OCI-LY7 (cell line): ENCODE data around the gene IL5RA. TPM values are rescaled to one million over a fixed set of nuclear protein-coding genes. Genes with fewer than 3 reads are reported as not detected.

Source experiments
- BruUV-seq: library from RNA; stranded (reverse); fragments of 400-500 nt; replicated peaks from 2 replicates; lab custom pipeline; 2021; lab: Mats Ljungman, UMichigan
- CTCF ChIA-PET: fragments of 300-600 bp; sonication (Branson Sonifier 250); formaldehyde crosslinking; loops from one replicate; lab custom pipeline; 2022; ENCODE audit warnings: antibody characterized with exemption; ENCODE audit not compliant: unreplicated experiment; lab: Charles Lee
- POLR2A ChIA-PET: fragments of 300-600 bp; sonication (Branson Sonifier 250); formaldehyde crosslinking; loops from one replicate; lab custom pipeline; 2022; ENCODE audit warnings: antibody characterized with exemption; lab: Charles Lee
- DNase-seq: peaks from one replicate; pipeline ENCODE4 v3.0.0-alpha.2; 2015; ENCODE audit warnings: low spot score
- H2AFZ ChIP-seq: fragments of 200-600 bp; sonication (generic), shearing (Covaris generic); 2 replicates; pipeline ENCODE4 v1.6.1; 2014; ENCODE audit warnings: mild to moderate bottlenecking, antibody characterized with exemption, low read length, moderate library complexity
- H3K27ac ChIP-seq: fragments of 200-600 bp; sonication (generic); 2 replicates; pipeline ENCODE4 v1.5.1; 2014; ENCODE audit warnings: mixed run types, low read depth, mild to moderate bottlenecking, moderate library complexity, low read length, inconsistent platforms; ENCODE audit not compliant: poor library complexity, severe bottlenecking
- H3K36me3 ChIP-seq: fragments of 200-600 bp; sonication (generic); 2 replicates; pipeline ENCODE4 v1.6.1; 2014; ENCODE audit warnings: mild to moderate bottlenecking, antibody characterized with exemption, low read length, moderate library complexity, mixed read lengths; ENCODE audit not compliant: insufficient read depth
- H3K4me1 ChIP-seq: fragments of 200-600 bp; sonication (generic); 2 replicates; pipeline ENCODE4 v1.5.1; 2014; ENCODE audit warnings: mild to moderate bottlenecking, low read length; ENCODE audit not compliant: insufficient read depth, poor library complexity, severe bottlenecking
- H3K4me2 ChIP-seq: fragments of 200-600 bp; sonication (generic); 2 replicates; pipeline ENCODE4 v1.6.1; 2014; ENCODE audit warnings: mild to moderate bottlenecking, low read length
- H3K4me3 ChIP-seq: fragments of 200-600 bp; sonication (generic); 2 replicates; pipeline ENCODE4 v1.5.1; 2014; ENCODE audit warnings: mild to moderate bottlenecking, low read depth, low read length; ENCODE audit not compliant: poor library complexity, severe bottlenecking
- H3K79me2 ChIP-seq: fragments of 200-600 bp; sonication (generic); 2 replicates; pipeline ENCODE4 v1.6.1; 2016; ENCODE audit warnings: low read depth, mild to moderate bottlenecking, low read length, moderate library complexity, mixed read lengths; ENCODE audit not compliant: insufficient read depth
- H3K9me2 ChIP-seq: fragments of 200-600 bp; sonication (generic); 2 replicates; pipeline ENCODE4 v1.6.1; 2016; ENCODE audit warnings: mild to moderate bottlenecking, low read length, mixed read lengths; ENCODE audit not compliant: insufficient read depth
- H3K9me3 ChIP-seq: fragments of 200-600 bp; sonication (generic); 2 replicates; pipeline ENCODE4 v1.6.1; 2014; ENCODE audit warnings: mild to moderate bottlenecking, mixed run types, low read length, mixed read lengths
- H4K20me1 ChIP-seq: fragments of 200-600 bp; sonication (generic); 2 replicates; pipeline ENCODE4 v1.6.1; 2014; ENCODE audit warnings: mild to moderate bottlenecking, antibody characterized with exemption, low read length, moderate library complexity, mixed read lengths; ENCODE audit not compliant: insufficient read depth
- CTCF ChIP-seq: fragments of 200-600 bp; sonication (generic); conservative IDR thresholded peaks from 2 replicates; pipeline ENCODE4 v1.5.1; 2014; ENCODE audit warnings: mild to moderate bottlenecking, antibody characterized with exemption, low read length, moderate library complexity, mixed read lengths
- EZH2phosphoT487 ChIP-seq: fragments of 200-600 bp; sonication (generic); IDR thresholded peaks from 2 replicates; pipeline ENCODE4 v1.6.1; 2018; ENCODE audit warnings: low read depth, borderline replicate concordance, mild to moderate bottlenecking, mixed run types, antibody characterized with exemption, low read length, moderate library complexity, mixed read lengths
- intact Hi-C: fragments of 100-400 bp; cut with micrococcal nuclease; formaldehyde crosslinking; loops from one replicate; pipeline ENCODE4 v1.10.0; 2022; ENCODE audit not compliant: unreplicated experiment
- total RNA-seq, 2 experiments: library from RNA; depleted of rRNA in 1 of 2; stranded (reverse); fragments of >200 nt in 1 of 2; shearing (Covaris generic) in 1 of 2; gene quantifications; 2 replicates each; pipeline ENCODE4 v1.2.3, GENCODE V29; 2014 to 2022

Gene IL5RA
- total RNA-seq, 2 experiments from 2014 or later = not detected

GRCh38 chr3:3071136-3071535, 39.0 kb downstream of the IL5RA start:
- TF ChIP-seq EZH2phosphoT487 = no peak
- TF ChIP-seq CTCF = no peak
- Histone ChIP-seq H3K9me2 (no peaks in the 10 kb centered on the region), H2AFZ (no peak overlapping the region), H3K36me3 (no peaks in the 10 kb centered on the region), H3K79me2 (no peaks in the 10 kb centered on the region), H3K9me3 (no peaks in the 10 kb centered on the region), H3K4me3 (no peak overlapping the region), H4K20me1 (no peaks in the 10 kb centered on the region), H3K27ac (no peak overlapping the region), H3K4me1 (no peaks in the 10 kb centered on the region), H3K4me2 (no peak overlapping the region)
- BruUV-seq = no TSS peak
- no peak for DNase-seq
- intact Hi-C loops = no loop called here
- POLR2A ChIA-PET = interaction anchor here (0.7 kb wide), 1 partner anchor 23 kb away, joined by 3 read pairs; no protein-coding TSS in a partner anchor
- CTCF ChIA-PET = no interaction called here

- intact Hi-C loops = no loop called here
- no peaks in the 10 kb centered on the region for H4K20me1 ChIP-seq
- H3K4me3 ChIP-seq = no peak overlapping the region
- no peak for DNase-seq
- H3K9me2 ChIP-seq = no peaks in the 10 kb centered on the region
- H3K4me1 ChIP-seq = no peaks in the 10 kb centered on the region
- POLR2A ChIA-PET = no interaction called here
- no peak overlapping the region for H3K4me2 ChIP-seq
- H3K79me2 ChIP-seq = no peaks in the 10 kb centered on the region
- H2AFZ ChIP-seq = no peak overlapping the region
- H3K9me3 ChIP-seq = no peaks in the 10 kb centered on the region
- H3K27ac ChIP-seq = no peak overlapping the region
- CTCF ChIA-PET = no interaction called here
- H3K36me3 ChIP-seq = no peaks in the 10 kb centered on the region
- BruUV-seq = no TSS peak
- no peak for TF ChIP-seq CTCF
- TF ChIP-seq EZH2phosphoT487 = no peak
Measured at GRCh38 chr3:3069723-3070122, 40.5 kb downstream of the IL5RA start.

GRCh38 chr3:3068358-3068881, 41.8 kb downstream of the IL5RA start:
- Histone ChIP-seq H3K9me2 (no peaks in the 10 kb centered on the region), H3K4me3 (no peak overlapping the region), H3K4me1 (no peaks in the 10 kb centered on the region), H3K9me3 (no peaks in the 10 kb centered on the region), H3K4me2 (no peak overlapping the region), H4K20me1 (no peaks in the 10 kb centered on the region), H3K27ac (no peak overlapping the region), H2AFZ (no peak overlapping the region), H3K36me3 (no peaks in the 10 kb centered on the region), H3K79me2 (no peaks in the 10 kb centered on the region)
- ChIA-PET CTCF (no interaction called here), POLR2A (no interaction called here)
- TF ChIP-seq CTCF (no peak), EZH2phosphoT487 (no peak)
- intact Hi-C loops = no loop called here
- DNase-seq = no peak
- BruUV-seq = no TSS peak
